ENCODE results near the gene ATOSB. TPM values are rescaled to one million over a fixed set of nuclear protein-coding genes. Genes with fewer than 3 reads are reported as not detected.

ATOSB gene
- total RNA-seq, 1 experiment from 2014 or later: 10.2 TPM

DNA sequence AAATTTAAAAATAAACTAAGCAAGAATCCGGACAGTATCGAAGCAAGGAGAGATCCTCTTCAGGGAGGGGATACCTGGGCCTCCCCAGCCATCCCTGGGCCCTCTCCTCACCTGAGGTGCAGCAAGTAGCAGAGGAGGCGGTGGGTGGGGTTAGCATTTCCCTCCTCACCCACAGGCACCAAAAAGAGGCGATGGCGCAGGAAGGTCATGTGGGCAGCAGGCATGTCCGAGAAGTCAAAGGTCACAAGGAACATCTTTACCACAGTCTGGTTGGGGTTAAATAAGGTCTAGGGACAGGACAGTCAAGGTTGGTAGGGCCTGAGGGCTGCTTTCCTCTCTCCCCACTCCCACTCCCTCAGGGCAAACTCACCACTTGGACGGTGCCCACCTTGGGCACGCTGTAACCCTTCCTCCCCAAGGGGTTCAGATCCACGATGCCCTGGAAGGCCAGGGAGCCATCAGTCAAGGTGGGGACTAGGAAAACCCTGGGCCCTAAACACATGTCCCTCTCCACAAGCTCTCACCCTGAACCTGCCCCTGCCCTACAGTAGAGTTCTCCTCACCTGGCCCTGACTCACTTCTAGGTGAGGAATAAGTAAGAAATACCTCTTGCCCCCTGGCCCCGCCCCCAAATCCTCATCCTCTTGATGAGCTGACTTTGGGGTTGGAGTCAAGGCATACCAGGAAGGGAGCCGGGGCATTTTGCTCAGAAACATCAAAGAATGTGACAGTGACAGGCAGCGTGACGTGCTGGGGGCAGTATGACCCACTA lies 9.9 kb downstream of the ATOSB start:
- H3K4me3 ChIP-seq (replicated peaks in 1 of 2; ENCODE audit: low read depth in 1 of 2, low read length in 2 of 2): no peak overlapping the region
- intact Hi-C loops (cut with micrococcal nuclease): no loop called here
- H3K9me3 ChIP-seq (ENCODE audit: control insufficient read depth in 1 of 2, insufficient read depth in 1 of 2, low read depth in 1 of 2, low read length in 2 of 2): no peaks in the 10 kb centered on the region
- peaks cover 7 to 10% of the 10 kb centered on the region in 2 experiments for H3K36me3 ChIP-seq (ENCODE audit: control insufficient read depth in 1 of 2, insufficient read depth in 2 of 2, low read length in 2 of 2)
- no peak overlapping the region for H3K27ac ChIP-seq (ENCODE audit: low read depth, low read length)
- RAD21 ChIA-PET (ENCODE audit: low non-redundant PET in 1 of 2, low total read pairs in 2 of 2, uncharacterized antibody in 2 of 2, unreplicated experiment in 2 of 2): no interaction called here
- H3K4me1 ChIP-seq (ENCODE audit: control insufficient read depth in 1 of 2, insufficient read depth in 2 of 2, low read length in 2 of 2): peaks cover 14 to 35% of the 10 kb centered on the region in 2 experiments
- BruUV-seq (replicated peaks): no TSS peak
- no peaks in the 10 kb centered on the region for H4K20me1 ChIP-seq (ENCODE audit: insufficient read depth)
- no peaks in the 10 kb centered on the region for H3K27me3 ChIP-seq (ENCODE audit: insufficient read depth, low read length)
- no peak overlapping the region for H3K4me2 ChIP-seq (ENCODE audit: low read length)
- no peak overlapping the region for H3K9ac ChIP-seq (ENCODE audit: low read length)
- H3K9me2 ChIP-seq (ENCODE audit: insufficient read depth): no peaks in the 10 kb centered on the region
- peaks cover 22% of the 10 kb centered on the region for H3K79me2 ChIP-seq (ENCODE audit: insufficient read depth, low read length)
- ATAC-seq (no peak), DNase-seq (ENCODE audit: low read depth, low spot score) (no peak)
- POLR2A ChIA-PET: no interaction called here
- no peak for TF ChIP-seq RAD21 (IDR thresholded peaks at IDR 0.05; ENCODE audit: low read depth)
- no peak for TF ChIP-seq TCF7L2 (IDR thresholded peaks at IDR 0.05; ENCODE audit: borderline replicate concordance, extremely low read depth, insufficient read depth, insufficient read length)
- TF ChIP-seq EZH2phosphoT487 (IDR thresholded peaks at IDR 0.05; ENCODE audit: borderline replicate concordance): no peak
- no peak for TF ChIP-seq SRF (IDR thresholded peaks at IDR 0.05; ENCODE audit: low read depth)
- no peak for TF ChIP-seq SIN3A (IDR thresholded peaks at IDR 0.05; ENCODE audit: low read depth)
- TF ChIP-seq, protein P1, sequence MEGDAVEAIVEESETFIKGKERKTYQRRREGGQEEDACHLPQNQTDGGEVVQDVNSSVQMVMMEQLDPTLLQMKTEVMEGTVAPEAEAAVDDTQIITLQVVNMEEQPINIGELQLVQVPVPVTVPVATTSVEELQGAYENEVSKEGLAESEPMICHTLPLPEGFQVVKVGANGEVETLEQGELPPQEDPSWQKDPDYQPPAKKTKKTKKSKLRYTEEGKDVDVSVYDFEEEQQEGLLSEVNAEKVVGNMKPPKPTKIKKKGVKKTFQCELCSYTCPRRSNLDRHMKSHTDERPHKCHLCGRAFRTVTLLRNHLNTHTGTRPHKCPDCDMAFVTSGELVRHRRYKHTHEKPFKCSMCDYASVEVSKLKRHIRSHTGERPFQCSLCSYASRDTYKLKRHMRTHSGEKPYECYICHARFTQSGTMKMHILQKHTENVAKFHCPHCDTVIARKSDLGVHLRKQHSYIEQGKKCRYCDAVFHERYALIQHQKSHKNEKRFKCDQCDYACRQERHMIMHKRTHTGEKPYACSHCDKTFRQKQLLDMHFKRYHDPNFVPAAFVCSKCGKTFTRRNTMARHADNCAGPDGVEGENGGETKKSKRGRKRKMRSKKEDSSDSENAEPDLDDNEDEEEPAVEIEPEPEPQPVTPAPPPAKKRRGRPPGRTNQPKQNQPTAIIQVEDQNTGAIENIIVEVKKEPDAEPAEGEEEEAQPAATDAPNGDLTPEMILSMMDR (IDR thresholded peaks at IDR 0.05 in 2 of 3, conservative IDR thresholded peaks at IDR 0.05 in 1 of 3; ENCODE audit: borderline replicate concordance in 1 of 3, insufficient read depth in 1 of 3, low read depth in 2 of 3, low read length in 2 of 3): no peak
- no peak for TF ChIP-seq CEBPB (IDR thresholded peaks at IDR 0.05; ENCODE audit: low read depth)
- no peak for TF ChIP-seq CBX3 (IDR thresholded peaks at IDR 0.05; ENCODE audit: low read depth)
- TF ChIP-seq JUND (IDR thresholded peaks at IDR 0.05): no peak
- no peak for TF ChIP-seq EGR1 (IDR thresholded peaks at IDR 0.05; ENCODE audit: low read depth)
- TF ChIP-seq, protein P2, sequence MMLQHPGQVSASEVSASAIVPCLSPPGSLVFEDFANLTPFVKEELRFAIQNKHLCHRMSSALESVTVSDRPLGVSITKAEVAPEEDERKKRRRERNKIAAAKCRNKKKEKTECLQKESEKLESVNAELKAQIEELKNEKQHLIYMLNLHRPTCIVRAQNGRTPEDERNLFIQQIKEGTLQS (IDR thresholded peaks at IDR 0.05): no peak
- no peak for TF ChIP-seq FOSL1 (IDR thresholded peaks at IDR 0.05; ENCODE audit: low read depth)
- no peak for TF ChIP-seq SP1 (IDR thresholded peaks at IDR 0.05; ENCODE audit: low read depth)
- no peak for TF ChIP-seq POLR2A (IDR thresholded peaks at IDR 0.05; ENCODE audit: borderline replicate concordance, extremely low read depth, insufficient read depth, insufficient read length)
- TF ChIP-seq, protein P3, sequence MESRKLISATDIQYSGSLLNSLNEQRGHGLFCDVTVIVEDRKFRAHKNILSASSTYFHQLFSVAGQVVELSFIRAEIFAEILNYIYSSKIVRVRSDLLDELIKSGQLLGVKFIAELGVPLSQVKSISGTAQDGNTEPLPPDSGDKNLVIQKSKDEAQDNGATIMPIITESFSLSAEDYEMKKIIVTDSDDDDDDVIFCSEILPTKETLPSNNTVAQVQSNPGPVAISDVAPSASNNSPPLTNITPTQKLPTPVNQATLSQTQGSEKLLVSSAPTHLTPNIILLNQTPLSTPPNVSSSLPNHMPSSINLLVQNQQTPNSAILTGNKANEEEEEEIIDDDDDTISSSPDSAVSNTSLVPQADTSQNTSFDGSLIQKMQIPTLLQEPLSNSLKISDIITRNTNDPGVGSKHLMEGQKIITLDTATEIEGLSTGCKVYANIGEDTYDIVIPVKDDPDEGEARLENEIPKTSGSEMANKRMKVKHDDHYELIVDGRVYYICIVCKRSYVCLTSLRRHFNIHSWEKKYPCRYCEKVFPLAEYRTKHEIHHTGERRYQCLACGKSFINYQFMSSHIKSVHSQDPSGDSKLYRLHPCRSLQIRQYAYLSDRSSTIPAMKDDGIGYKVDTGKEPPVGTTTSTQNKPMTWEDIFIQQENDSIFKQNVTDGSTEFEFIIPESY (IDR thresholded peaks at IDR 0.05; ENCODE audit: extremely low read depth, insufficient replicate concordance, low read length): no peak
- TF ChIP-seq EZH2 (IDR thresholded peaks at IDR 0.05): no peak
- TF ChIP-seq, protein P4, sequence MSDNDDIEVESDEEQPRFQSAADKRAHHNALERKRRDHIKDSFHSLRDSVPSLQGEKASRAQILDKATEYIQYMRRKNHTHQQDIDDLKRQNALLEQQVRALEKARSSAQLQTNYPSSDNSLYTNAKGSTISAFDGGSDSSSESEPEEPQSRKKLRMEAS (IDR thresholded peaks at IDR 0.05): no peak
- H2AFZ ChIP-seq (ENCODE audit: low read depth, low read length, poor library complexity, severe bottlenecking): no peak overlapping the region
- CTCF ChIA-PET: no interaction called here

Data from HCT116 (cell line).